GM21717 (cell line): ENCODE measurements around the gene OAS3.
A peak's percentile ranks its signal among the peaks of the same experiment; 100 is the strongest.
"Not testable (repeated sequence)": the region's sequence is repeated elsewhere in the genome, so short reads cannot be mapped to it uniquely, and the experiment has no call there.

Source experiments
- ATAC-seq: cut with Tn5 transposase; IDR thresholded peaks from one replicate; pipeline ENCODE4 v1.9.1; 2021; ENCODE audit warnings: mild to moderate bottlenecking, moderate library complexity; ENCODE audit not compliant: unreplicated experiment

The OAS3 gene, protein sequence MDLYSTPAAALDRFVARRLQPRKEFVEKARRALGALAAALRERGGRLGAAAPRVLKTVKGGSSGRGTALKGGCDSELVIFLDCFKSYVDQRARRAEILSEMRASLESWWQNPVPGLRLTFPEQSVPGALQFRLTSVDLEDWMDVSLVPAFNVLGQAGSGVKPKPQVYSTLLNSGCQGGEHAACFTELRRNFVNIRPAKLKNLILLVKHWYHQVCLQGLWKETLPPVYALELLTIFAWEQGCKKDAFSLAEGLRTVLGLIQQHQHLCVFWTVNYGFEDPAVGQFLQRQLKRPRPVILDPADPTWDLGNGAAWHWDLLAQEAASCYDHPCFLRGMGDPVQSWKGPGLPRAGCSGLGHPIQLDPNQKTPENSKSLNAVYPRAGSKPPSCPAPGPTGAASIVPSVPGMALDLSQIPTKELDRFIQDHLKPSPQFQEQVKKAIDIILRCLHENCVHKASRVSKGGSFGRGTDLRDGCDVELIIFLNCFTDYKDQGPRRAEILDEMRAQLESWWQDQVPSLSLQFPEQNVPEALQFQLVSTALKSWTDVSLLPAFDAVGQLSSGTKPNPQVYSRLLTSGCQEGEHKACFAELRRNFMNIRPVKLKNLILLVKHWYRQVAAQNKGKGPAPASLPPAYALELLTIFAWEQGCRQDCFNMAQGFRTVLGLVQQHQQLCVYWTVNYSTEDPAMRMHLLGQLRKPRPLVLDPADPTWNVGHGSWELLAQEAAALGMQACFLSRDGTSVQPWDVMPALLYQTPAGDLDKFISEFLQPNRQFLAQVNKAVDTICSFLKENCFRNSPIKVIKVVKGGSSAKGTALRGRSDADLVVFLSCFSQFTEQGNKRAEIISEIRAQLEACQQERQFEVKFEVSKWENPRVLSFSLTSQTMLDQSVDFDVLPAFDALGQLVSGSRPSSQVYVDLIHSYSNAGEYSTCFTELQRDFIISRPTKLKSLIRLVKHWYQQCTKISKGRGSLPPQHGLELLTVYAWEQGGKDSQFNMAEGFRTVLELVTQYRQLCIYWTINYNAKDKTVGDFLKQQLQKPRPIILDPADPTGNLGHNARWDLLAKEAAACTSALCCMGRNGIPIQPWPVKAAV

DNA sequence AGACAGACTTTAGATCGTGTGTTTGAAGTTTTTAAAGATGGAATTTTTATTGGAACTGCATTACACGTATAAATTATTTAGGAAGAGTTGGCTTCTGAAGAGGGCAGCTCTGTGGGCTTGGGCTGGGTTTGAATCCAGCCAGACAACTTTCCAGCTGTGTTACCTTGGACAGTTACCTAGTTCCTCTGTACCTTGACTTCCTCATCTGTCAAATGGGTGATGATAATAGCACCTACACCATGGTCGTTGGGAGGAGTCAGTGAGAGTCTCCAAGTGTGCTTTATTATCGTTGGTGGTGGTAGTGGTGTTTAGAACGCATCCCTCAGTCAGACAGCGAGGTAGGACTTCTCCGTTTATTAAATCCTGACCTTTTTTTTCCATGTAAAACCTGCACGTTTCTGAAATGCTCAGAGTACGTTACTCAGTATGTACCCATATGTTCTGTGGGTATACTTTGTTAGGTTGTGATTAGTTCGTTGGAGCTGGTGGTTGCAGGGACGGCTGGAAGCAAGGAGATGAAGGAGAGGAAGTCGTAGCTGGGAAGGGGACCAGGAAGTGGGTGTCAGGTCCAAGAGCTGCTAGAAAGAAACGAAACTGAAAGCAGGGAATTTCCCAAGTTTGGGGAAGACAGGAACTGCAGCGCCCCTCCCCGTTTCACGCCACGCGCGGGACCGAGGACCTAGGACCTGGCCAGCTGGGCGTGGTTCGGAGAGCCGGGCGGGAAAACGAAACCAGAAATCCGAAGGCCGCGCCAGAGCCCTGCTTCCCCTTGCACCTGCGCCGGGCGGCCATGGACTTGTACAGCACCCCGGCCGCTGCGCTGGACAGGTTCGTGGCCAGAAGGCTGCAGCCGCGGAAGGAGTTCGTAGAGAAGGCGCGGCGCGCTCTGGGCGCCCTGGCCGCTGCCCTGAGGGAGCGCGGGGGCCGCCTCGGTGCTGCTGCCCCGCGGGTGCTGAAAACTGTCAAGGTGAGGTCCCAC, at the start of gene OAS3:
Gene OAS3 (plus strand): TSS at position 734 of the 979 bp plus-strand sequence. CDS start 57 bp downstream, at position 791.
- peak; percentile 50 for ATAC-seq

DNA sequence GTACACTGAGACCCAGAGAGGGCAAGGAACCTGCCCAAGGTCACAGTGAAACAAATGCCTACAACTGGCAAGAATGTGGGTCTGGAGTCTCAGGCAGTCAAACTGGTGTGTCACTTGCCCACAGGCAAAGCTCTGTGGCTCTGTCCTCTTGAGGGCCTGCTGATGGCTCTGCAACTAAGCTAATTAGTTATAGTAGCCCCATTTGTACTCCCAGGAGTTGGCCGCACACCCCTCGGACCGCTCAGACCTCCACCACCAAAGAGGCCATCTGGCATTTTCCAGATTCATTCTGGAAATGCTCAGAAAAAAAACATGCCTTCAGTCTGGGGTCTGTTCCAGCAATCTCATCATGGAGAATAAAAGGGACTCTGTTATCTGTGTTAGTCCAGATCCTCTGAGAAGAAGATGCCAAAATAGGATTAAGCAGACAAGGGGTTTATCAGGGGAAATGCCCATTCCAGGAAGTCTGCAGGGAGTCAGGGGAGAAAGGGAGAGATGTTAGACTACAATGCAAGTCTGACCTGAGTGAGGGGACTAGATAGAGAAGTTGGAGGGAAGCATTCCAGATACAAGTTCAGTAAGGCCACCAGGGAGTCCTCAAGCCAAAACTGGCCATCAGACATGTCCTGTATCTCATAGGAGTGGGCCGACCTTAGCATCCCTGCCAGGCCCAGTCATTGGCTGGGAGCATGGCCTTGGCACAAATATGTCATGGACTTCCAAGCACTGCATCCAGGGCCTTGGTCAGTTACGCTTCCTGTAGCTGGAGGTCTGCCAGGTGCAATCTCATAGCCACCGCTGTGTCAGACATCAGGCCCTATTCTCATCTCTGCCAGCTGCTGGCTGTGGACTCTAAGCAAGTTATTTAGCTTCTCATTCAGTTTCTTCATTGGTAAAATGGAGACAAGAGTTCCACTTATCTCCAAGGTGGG, 46.9 kb upstream of the OAS3 start:
- ATAC-seq, result no peak

DNA sequence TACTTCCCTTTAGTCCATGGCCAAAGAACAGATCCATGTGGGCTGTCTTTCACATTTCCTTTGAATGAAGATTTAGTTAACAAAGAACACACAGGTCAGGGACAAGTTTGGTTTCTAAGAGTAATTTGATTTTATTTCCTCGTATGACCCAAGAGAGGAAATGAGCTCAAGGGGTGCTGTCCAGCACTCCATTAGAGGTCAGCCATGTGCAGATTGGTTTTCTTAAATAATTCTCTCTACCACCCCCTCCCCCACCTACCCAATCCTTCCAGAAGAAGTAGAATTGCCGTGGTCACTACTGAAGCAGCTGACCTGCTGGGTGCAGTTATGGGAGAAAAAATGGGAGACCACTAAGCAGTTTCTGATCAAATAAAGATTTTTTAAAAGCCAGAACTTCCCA, 45.4 kb upstream of the OAS3 start:
- no peak for ATAC-seq

GRCh38 chr12:112894128-112894527, 44.1 kb upstream of the OAS3 start:
- ATAC-seq, result no peak

- ATAC-seq, result no peak
These were observed 39.9 kb upstream of the OAS3 start for GRCh38 chr12:112898380-112898779.

DNA sequence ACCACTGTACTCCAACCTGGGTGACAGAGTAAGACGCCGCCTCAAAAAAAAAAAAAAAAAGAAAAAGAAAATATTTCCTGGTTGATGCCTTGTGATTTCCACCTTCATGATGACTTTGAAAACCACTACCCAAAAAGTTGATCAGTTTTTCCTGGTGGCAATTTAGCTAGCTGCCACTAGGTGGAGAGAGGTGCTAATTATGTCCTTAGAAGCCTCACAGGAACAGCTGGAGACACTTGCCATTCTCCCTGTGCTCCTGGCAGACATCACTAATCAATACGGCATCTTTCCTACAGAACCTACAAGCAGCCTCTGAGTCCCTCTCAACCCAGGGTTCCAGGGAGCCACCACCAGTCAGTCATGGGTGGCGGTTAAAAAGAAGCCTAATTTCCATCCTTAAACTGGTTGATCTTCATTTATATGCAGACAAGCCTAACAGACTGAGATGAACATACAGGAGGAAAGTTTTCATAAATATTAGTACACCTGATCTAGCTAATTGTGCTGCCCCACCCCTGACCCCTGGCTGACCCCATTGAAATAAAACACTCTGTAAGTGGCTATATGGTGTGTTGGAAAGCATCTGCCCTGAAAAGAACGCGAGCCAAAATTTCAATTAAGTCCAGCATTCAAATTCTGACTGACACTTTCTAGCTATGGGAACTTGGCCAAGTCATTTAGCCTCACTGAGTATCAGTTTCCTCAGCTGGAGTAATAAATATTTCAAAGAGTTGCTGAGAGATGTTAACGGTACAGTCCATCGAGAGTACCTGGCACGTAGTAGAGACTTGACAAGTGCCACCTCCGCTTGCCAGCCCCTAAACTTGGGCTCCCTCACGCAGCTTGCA, 37.8 kb upstream of the OAS3 start:
- no peak for ATAC-seq

- no peak for ATAC-seq
These were observed 37.0 kb upstream of the OAS3 start for GRCh38 chr12:112901271-112901670.

DNA sequence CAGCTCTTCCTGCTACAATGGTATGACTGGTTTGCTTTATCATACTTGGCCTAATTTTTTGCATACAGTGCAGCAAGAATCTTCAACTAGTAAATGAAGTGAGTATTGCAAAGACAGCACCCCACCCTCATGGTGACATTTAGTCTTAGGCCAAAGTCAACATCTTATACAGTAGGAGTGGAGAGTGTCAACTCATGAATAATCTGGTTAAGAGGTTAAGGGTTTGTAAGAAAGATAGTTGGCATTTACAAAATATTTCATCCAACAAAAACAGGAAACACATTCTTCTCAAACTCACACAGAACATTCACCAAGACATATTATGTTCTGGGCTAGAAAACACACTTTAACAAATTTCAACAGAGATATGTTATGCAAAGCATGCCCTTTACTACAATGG, 33.7 kb upstream of the OAS3 start:
- ATAC-seq, result no peak

- no peak for ATAC-seq
These were observed 32.7 kb upstream of the OAS3 start for GRCh38 chr12:112905451-112906089.

DNA sequence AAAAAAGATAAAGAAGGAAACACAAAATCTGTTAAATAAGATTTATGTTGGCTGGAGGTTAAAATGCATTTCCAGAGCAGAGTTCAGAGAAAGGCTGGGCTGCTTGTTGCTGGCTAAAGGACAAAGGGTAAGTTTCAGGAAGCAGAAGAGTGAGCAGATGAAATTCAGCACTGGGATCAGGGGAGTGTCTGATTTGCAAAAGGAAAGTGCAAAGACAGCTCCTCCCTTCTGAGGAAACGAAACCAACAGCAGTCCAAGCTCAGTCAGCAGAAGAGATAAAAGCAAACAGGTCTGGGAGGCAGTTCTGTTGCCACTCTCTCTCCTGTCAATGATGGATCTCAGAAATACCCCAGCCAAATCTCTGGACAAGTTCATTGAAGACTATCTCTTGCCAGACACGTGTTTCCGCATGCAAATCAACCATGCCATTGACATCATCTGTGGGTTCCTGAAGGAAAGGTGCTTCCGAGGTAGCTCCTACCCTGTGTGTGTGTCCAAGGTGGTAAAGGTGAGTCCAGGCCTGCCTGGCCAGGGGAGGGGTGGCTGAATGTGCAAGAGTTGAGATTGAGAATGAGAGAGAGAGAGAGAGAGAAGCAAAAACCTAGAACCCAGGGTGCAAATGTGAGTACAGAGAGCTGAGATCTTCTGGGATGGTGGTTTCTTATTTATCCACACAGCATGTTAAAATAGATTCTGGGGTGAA, 31.4 kb upstream of the OAS3 start, which contains the start of gene OAS1:
Gene OAS1 (plus strand): TSS at position 251 of the 703 bp plus-strand sequence. CDS start 78 bp downstream, at position 329.
- peak; percentile 80 for ATAC-seq

DNA sequence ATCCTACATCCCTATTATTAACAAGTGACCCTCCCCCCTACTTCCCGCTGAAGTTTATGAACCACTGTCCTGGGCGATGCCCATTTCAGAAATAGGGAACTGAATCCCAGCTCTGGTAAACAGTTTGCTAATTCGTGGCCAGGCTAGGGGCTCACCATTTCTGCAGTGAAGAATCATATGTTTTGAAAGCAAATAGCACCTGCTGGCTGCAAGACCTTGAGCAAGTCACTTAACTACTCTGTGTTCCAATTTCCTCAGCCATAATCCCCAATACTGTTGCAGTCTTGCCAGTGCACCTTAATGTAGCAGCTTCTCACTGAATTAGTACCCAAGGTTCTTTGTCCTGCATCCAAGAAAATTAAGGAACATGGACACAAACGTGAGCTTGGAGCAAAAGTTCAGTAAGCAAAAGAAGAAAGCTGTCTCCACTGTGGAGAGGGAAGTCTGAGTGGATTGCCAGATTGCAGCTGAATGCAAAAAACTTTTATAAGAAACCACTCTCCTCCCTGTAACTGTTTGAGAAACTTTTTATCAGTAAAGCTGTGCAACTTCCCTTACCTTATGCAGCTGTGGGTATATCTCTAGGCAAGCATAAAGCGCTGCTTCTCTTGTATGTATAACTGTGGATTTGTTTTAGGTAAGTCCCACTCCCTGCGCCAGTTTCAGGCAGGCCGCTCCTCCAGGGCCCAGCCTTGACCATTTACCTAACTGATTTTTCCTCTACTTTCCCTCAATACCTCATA, 30.7 kb upstream of the OAS3 start:
- ATAC-seq, result peak; percentile 54

DNA sequence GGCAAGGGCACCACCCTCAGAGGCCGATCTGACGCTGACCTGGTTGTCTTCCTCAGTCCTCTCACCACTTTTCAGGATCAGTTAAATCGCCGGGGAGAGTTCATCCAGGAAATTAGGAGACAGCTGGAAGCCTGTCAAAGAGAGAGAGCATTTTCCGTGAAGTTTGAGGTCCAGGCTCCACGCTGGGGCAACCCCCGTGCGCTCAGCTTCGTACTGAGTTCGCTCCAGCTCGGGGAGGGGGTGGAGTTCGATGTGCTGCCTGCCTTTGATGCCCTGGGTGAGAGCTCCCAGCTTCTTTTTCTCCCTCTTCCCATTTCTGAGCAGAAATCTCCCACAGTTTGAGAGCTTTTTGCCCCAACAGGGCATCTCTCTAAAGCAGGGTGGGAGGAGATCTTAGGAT, 29.7 kb upstream of the OAS3 start:
- no peak for ATAC-seq

DNA sequence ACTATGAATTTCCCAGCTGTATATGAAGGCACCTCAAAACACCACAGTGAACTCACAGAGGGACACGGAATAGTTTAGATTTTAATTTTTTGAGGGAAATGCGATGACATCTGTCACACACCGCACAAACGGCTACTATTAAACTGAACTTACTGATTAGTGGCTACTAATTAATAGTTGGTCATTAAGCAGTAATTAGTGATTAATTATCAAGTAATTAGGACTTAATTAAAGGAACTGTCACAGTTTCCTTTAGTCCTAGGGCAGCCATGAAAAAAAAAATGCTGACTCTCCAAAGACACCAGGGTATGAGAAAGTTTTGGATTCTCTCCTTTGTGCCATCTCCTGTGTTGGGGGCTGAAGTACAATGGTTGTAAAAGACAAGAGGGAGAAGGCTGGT, 28.6 kb upstream of the OAS3 start:
- ATAC-seq, result no peak

GRCh38 chr12:112913038-112913688, 25.1 kb upstream of the OAS3 start:
- no peak for ATAC-seq

- ATAC-seq, result not testable (repeated sequence)
These were observed 24.4 kb upstream of the OAS3 start for GRCh38 chr12:112913888-112914287.

DNA sequence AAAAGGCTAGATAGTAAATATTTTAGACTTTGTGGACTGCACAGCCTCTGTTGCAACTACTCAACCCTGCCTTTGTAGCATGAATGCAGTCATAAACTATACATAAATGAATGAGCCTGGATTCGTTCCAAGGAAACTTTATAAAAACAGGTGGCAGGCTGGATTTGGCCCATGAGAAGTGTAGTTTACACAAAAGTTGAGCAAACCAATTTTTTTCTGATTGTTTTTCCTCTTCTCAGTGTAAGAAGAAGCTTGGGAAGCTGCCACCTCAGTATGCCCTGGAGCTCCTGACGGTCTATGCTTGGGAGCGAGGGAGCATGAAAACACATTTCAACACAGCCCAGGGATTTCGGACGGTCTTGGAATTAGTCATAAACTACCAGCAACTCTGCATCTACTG, 22.0 kb upstream of the OAS3 start:
- ATAC-seq, result no peak
